CD4-positive, alpha-beta T cell (primary cell): ENCODE results near the gene MED20. TPM values are rescaled to one million over a fixed set of nuclear protein-coding genes. Genes with fewer than 3 reads are reported as not detected.

ENCODE experiments used
- ATAC-seq: fragments of 200-7000 bp; cut with Tn5 transposase; one replicate; pipeline ENCODE4 v1.10.0; 2022; ENCODE audit warnings: mild to moderate bottlenecking; ENCODE audit not compliant: poor library complexity
- CTCF ChIA-PET: fragments of 350-600 bp; sonication (Branson Sonifier 250); formaldehyde crosslinking; loops from one replicate; lab custom pipeline; 2021; ENCODE audit warnings: antibody characterized with exemption, inconsistent platforms; lab: Charles Lee
- POLR2A ChIA-PET: fragments of 350-600 bp; sonication (Branson Sonifier 250); formaldehyde crosslinking; loops from one replicate; lab custom pipeline; 2021; ENCODE audit warnings: antibody characterized with exemption, inconsistent platforms; lab: Charles Lee
- DNase-seq, 14 experiments: peaks; one replicate each; pipeline ENCODE4 v3.0.0-alpha.2; 2013 to 2020; ENCODE audit warnings: mixed read lengths in 2 of 14
- H3K27ac ChIP-seq, 2 donors: one replicate each; pipeline versions ENCODE4 v1.5.1 to v1.7.0; 2013; ENCODE audit warnings: low read length in 2 of 2, low read depth in 1 of 2, mild to moderate bottlenecking in 1 of 2
- H3K27me3 ChIP-seq, 2 experiments: 1 replicate in 1 of 2; 2 replicates in 1 of 2; pipeline versions ENCODE4 v1.6.1 to v1.7.0; 2013; ENCODE audit warnings: low read length in 2 of 2, control low read depth in 1 of 2, mild to moderate bottlenecking in 1 of 2, moderate library complexity in 1 of 2; ENCODE audit not compliant: insufficient read depth in 2 of 2, control insufficient read depth in 1 of 2
- H3K36me3 ChIP-seq: one replicate; pipeline ENCODE4 v1.6.1; 2013; ENCODE audit warnings: low read length, control low read depth; ENCODE audit not compliant: insufficient read depth
- H3K4me1 ChIP-seq: one replicate; pipeline ENCODE4 v1.6.1; 2013; ENCODE audit warnings: low read length, control low read depth; ENCODE audit not compliant: insufficient read depth
- H3K4me3 ChIP-seq: one replicate; pipeline ENCODE4 v1.5.1; 2013; ENCODE audit warnings: mild to moderate bottlenecking, low read length, moderate library complexity
- H3K9me3 ChIP-seq, 2 experiments: 1 replicate in 1 of 2; 2 replicates in 1 of 2; pipeline versions ENCODE4 v1.6.1 to v1.7.0; 2013; ENCODE audit warnings: low read length in 2 of 2, mild to moderate bottlenecking in 2 of 2, control low read depth in 1 of 2, moderate library complexity in 1 of 2; ENCODE audit not compliant: control insufficient read depth in 1 of 2, insufficient read depth in 1 of 2
- H3K27ac Mint-ChIP-seq: one replicate; pipeline ENCODE4 v1.8.0; 2020; ENCODE audit warnings: mixed read lengths
- H3K27me3 Mint-ChIP-seq: one replicate; pipeline ENCODE4 v1.8.0; 2021; ENCODE audit warnings: mixed read lengths
- H3K36me3 Mint-ChIP-seq: one replicate; pipeline ENCODE4 v1.8.0; 2021; ENCODE audit warnings: low read depth, mixed read lengths
- H3K4me1 Mint-ChIP-seq: one replicate; pipeline ENCODE4 v1.8.0; 2021; ENCODE audit warnings: low read depth, mixed read lengths
- H3K4me3 Mint-ChIP-seq: one replicate; pipeline ENCODE4 v1.8.0; 2020; ENCODE audit warnings: mild to moderate bottlenecking, mixed read lengths
- H3K9me3 Mint-ChIP-seq: one replicate; pipeline ENCODE4 v1.8.0; 2020; ENCODE audit warnings: mixed read lengths
- intact Hi-C, 2 experiments: fragments of 100-400 bp; cut with DNase I in 1 of 2; cut with micrococcal nuclease in 1 of 2; formaldehyde crosslinking; loops; one replicate each; pipeline versions ENCODE4 v1.15.1 to v1.9.0; 2023 to 2025; cut with DNase I, micrococcal nuclease
- total RNA-seq, 174 experiments: library from RNA in 2 of 174; stranded (reverse) in 2 of 174; gene quantifications; one replicate each; pipeline ENCODE4 v1.2.3 and lab custom pipeline; 2021 to 2026
- TF ChIP-seq, protein P1 (sequence below): fragments of 200-600 bp; IDR thresholded peaks from one replicate; pipeline ENCODE4 v1.8.0; 2022; ENCODE audit warnings: antibody characterized with exemption, mild to moderate bottlenecking

MED20 gene
- total RNA-seq, 2 experiments from 2014 or later = 1.3 to 1.6 TPM

DNA sequence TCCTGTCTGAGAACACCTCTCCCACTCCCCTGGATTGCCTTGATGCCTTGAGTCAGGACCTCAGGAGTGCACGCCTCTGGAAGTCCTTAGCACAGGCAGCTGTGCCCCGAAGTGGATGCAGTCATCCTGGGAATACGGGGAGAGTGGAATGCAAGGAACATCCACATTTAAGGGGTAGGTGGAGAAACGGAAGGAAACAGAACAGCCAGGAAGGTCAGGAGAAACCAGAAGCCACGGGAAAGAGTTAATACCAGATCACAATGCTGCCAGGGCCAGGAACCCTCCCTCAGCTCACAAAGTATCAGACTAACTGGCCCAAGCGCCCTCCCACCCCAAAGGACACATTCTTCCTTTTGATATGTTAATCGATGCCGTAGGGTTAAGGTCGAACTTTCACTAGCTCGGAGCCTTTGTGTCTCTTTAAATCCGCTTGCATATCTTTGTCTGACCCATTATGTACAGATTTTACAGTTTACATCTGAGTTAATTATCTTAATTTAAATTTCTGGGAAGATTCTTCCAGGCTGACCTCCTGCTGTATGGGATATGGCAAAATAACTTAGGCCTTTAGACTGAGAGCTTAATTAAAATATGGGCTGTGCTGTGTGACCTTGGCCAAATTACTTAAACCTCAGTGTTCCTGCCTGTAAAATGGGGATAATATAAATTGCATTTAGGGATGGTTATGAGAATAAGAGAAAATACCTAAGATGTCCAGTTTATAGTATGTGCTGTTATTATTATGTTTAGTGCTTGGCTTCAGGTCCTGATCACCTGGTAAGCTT, 44.7 kb upstream of the MED20 start:
- POLR2A ChIA-PET = interaction anchor here (0.6 to 1.4 kb wide), 4 partner anchors 8 to 178 kb away, joined by 3 read pairs; partner anchors contain the start of gene TOMM6
- peaks cover 79% of the 10 kb centered on the region for H3K4me1 Mint-ChIP-seq
- DNase-seq (no peak), ATAC-seq (no peak)
- H3K27ac Mint-ChIP-seq = peak overlapping the region; percentile 68
- H3K4me3 ChIP-seq = no peak overlapping the region
- peaks cover 51% of the 10 kb centered on the region for H3K36me3 ChIP-seq
- no peaks in the 10 kb centered on the region for H3K27me3 Mint-ChIP-seq
- CTCF ChIA-PET = interaction anchor here (1.5 to 1.7 kb wide), 2 partner anchors 22 to 79 kb away, joined by 4 to 6 read pairs; no protein-coding TSS in a partner anchor
- no peaks in the 10 kb centered on the region for H3K9me3 Mint-ChIP-seq
- no peaks in the 10 kb centered on the region for H3K27me3 ChIP-seq
- TF ChIP-seq, protein P1, sequence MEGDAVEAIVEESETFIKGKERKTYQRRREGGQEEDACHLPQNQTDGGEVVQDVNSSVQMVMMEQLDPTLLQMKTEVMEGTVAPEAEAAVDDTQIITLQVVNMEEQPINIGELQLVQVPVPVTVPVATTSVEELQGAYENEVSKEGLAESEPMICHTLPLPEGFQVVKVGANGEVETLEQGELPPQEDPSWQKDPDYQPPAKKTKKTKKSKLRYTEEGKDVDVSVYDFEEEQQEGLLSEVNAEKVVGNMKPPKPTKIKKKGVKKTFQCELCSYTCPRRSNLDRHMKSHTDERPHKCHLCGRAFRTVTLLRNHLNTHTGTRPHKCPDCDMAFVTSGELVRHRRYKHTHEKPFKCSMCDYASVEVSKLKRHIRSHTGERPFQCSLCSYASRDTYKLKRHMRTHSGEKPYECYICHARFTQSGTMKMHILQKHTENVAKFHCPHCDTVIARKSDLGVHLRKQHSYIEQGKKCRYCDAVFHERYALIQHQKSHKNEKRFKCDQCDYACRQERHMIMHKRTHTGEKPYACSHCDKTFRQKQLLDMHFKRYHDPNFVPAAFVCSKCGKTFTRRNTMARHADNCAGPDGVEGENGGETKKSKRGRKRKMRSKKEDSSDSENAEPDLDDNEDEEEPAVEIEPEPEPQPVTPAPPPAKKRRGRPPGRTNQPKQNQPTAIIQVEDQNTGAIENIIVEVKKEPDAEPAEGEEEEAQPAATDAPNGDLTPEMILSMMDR = no peak
- no peaks in the 10 kb centered on the region for H3K9me3 ChIP-seq
- intact Hi-C loops = no loop called here
- H3K4me1 ChIP-seq = peaks cover 69% of the 10 kb centered on the region
- H3K4me3 Mint-ChIP-seq = no peak overlapping the region
- H3K36me3 Mint-ChIP-seq = peaks cover 72% of the 10 kb centered on the region
- no peak overlapping the region for H3K27ac ChIP-seq

DNA sequence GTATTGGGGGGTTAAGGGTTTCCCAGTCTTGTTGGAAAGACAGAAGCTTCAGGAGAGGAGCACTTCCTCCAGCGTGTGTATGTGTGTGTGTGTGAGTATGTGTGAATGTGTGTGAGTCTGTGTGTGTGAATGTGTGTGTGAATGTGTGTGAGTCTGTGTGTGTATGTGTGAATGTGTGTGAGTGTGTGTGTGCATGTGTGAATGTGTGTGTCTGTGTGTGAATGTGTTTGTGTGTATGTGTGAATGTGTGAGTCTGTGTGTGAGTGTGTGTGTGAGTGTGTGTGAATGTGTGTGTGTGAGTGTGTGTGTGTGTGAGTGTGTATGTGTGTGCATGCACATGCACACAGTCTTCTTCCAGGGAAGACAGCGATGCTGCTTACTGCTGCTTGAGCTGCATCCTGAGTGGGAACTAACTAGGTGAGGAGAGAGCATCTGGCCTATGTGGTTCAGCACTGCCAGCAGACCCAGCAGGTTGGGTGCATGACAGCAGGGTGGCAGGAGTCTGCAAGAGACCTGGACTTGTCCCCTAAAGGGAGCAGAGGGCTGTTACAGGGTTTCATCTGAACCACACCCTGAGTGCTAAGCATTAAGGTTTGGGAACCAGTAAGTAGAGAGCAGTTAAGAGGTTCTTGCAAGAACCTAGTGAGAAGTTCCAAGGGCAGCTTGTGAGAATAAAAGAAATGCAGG, 43.4 kb upstream of the MED20 start:
- Histone ChIP-seq H3K27ac (peak overlapping the region in 1 of 2 donors; percentile 5), H3K9me3 (no peaks in the 10 kb centered on the region), H3K36me3 (peaks cover 55% of the 10 kb centered on the region), H3K4me1 (peaks cover 64% of the 10 kb centered on the region), H3K27me3 (no peaks in the 10 kb centered on the region), H3K4me3 (no peak overlapping the region)
- ATAC-seq (peak; percentile 47), DNase-seq (no peak)
- H3K27me3 Mint-ChIP-seq = no peaks in the 10 kb centered on the region
- H3K27ac Mint-ChIP-seq = peak overlapping the region; percentile 68
- H3K36me3 Mint-ChIP-seq = peaks cover 73% of the 10 kb centered on the region
- peak overlapping the region; percentile 6 for H3K4me3 Mint-ChIP-seq
- ChIA-PET CTCF (interaction anchor here (1.5 kb wide), 1 partner anchor 80 kb away, joined by 4 read pairs; no protein-coding TSS in a partner anchor), POLR2A (interaction anchor here (0.7 to 1.4 kb wide), 3 partner anchors 9 to 85 kb away, joined by 3 to 5 read pairs (median 4); partner anchors contain the start of gene CCND3)
- H3K9me3 Mint-ChIP-seq = no peaks in the 10 kb centered on the region
- TF ChIP-seq, protein P1 = no peak
- intact Hi-C loops = no loop called here
- H3K4me1 Mint-ChIP-seq = peaks cover 81% of the 10 kb centered on the region

DNA sequence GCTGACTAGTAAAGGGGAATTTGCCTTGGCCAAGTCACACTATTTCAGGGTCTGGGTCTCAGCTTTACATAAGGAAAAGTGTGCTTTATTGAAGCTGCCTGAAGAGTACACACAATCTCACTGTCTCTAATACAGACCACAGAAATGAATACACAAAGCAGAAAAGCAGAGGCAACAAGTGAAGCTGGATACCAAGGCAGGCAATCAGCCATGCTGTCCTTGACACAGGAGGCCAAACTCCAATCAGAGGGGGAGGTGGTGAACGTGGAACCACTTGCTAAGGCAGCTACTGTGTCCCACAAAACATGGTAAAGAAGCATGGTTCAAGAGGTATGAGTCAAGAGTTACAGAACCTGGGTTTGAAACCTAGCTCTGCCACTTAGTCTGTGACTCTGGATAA, 42.4 kb upstream of the MED20 start:
- H3K36me3 Mint-ChIP-seq = peaks cover 81% of the 10 kb centered on the region
- Histone ChIP-seq H3K36me3 (peaks cover 55% of the 10 kb centered on the region), H3K4me3 (no peak overlapping the region), H3K27me3 (no peaks in the 10 kb centered on the region), H3K9me3 (no peaks in the 10 kb centered on the region), H3K4me1 (peaks cover 61% of the 10 kb centered on the region), H3K27ac (peak overlapping the region; percentile 25 to 47)
- peaks cover 87% of the 10 kb centered on the region for H3K4me1 Mint-ChIP-seq
- ChIA-PET POLR2A (interaction anchor here (0.5 to 1.4 kb wide), 4 partner anchors 12 to 1141 kb away, joined by 3 to 5 read pairs (median 4); partner anchors contain the start of gene CCND3), CTCF (no interaction called here)
- H3K27me3 Mint-ChIP-seq = no peaks in the 10 kb centered on the region
- no peak for ATAC-seq
- H3K27ac Mint-ChIP-seq = peak overlapping the region; percentile 68
- no peaks in the 10 kb centered on the region for H3K9me3 Mint-ChIP-seq
- intact Hi-C loops = no loop called here
- no peak overlapping the region for H3K4me3 Mint-ChIP-seq
- no peak for DNase-seq
- TF ChIP-seq, protein P1 = no peak
